GM23248 (cell line): ENCODE results near the gene FGD5. TPM values are rescaled to one million over a fixed set of nuclear protein-coding genes. Genes with fewer than 3 reads are reported as not detected.

ENCODE experiments used
- DNase-seq: peaks from one replicate; pipeline ENCODE4 v3.0.0-alpha.2; 2015
- H2AFZ ChIP-seq: fragments of 200-600 bp; sonication (generic); 2 replicates; pipeline ENCODE4 v1.6.1; 2016; ENCODE audit warnings: antibody characterized with exemption
- H3F3A ChIP-seq: fragments of 200-600 bp; sonication (generic); 2 replicates; pipeline ENCODE4 v1.6.1; 2016; ENCODE audit warnings: mild to moderate bottlenecking, antibody characterized with exemption, mixed run types; ENCODE audit not compliant: insufficient read depth
- H3K27ac ChIP-seq: fragments of 200-600 bp; sonication (generic); 2 replicates; pipeline ENCODE4 v1.5.1; 2016; ENCODE audit warnings: mild to moderate bottlenecking
- H3K27me3 ChIP-seq: fragments of 200-600 bp; sonication (generic); replicated peaks from 2 replicates; pipeline ENCODE4 v1.6.1; 2016; ENCODE audit warnings: mild to moderate bottlenecking; ENCODE audit not compliant: insufficient read depth
- H3K36me3 ChIP-seq: fragments of 200-600 bp; sonication (generic); 2 replicates; pipeline ENCODE4 v1.6.1; 2016; ENCODE audit warnings: low read depth, mild to moderate bottlenecking
- H3K4me1 ChIP-seq: fragments of 200-600 bp; sonication (generic); 2 replicates; pipeline ENCODE4 v1.6.1; 2016; ENCODE audit warnings: mild to moderate bottlenecking; ENCODE audit not compliant: insufficient read depth
- H3K4me2 ChIP-seq: fragments of 200-600 bp; sonication (generic); one replicate; pipeline ENCODE4 v1.6.1; 2016; ENCODE audit warnings: mild to moderate bottlenecking; ENCODE audit not compliant: unreplicated experiment
- H3K4me3 ChIP-seq: fragments of 200-600 bp; sonication (generic); 2 replicates; pipeline ENCODE4 v1.5.1; 2016; ENCODE audit warnings: mild to moderate bottlenecking
- H3K79me2 ChIP-seq: fragments of 200-600 bp; sonication (generic); 2 replicates; pipeline ENCODE4 v1.6.1; 2016; ENCODE audit warnings: mild to moderate bottlenecking; ENCODE audit not compliant: insufficient read depth
- H3K9ac ChIP-seq: fragments of 200-600 bp; sonication (generic); 2 replicates; pipeline ENCODE4 v1.6.1; 2016; ENCODE audit warnings: mild to moderate bottlenecking
- H3K9me2 ChIP-seq: fragments of 200-600 bp; sonication (generic); 2 replicates; pipeline ENCODE4 v1.6.1; 2016; ENCODE audit warnings: mixed run types, mild to moderate bottlenecking, moderate library complexity; ENCODE audit not compliant: insufficient read depth
- H3K9me3 ChIP-seq: fragments of 200-600 bp; sonication (generic); one replicate; pipeline ENCODE4 v1.6.1; 2017; ENCODE audit warnings: low read depth
- H4K20me1 ChIP-seq: fragments of 200-600 bp; sonication (generic); 2 replicates; pipeline ENCODE4 v1.6.0; 2016; ENCODE audit not compliant: insufficient read depth
- EZH2 ChIP-seq: fragments of 200-600 bp; sonication (generic); IDR thresholded peaks from 2 replicates; pipeline ENCODE4 v1.6.1; 2018; ENCODE audit warnings: antibody characterized with exemption, mild to moderate bottlenecking; ENCODE audit not compliant: insufficient read depth, poor library complexity, severe bottlenecking
- EZH2phosphoT487 ChIP-seq: fragments of 200-600 bp; sonication (generic); IDR thresholded peaks from 2 replicates; pipeline ENCODE4 v1.6.1; 2018; ENCODE audit warnings: antibody characterized with exemption, moderate library complexity, mild to moderate bottlenecking, low read depth; ENCODE audit not compliant: insufficient read depth
- whole genome bisulfite sequencing, 2 experiments: methylation state at CpG; one replicate each; pipeline ENCODE4 v1.1.6; 2015 to 2017; ENCODE audit warnings: low lambda C conversion rate in 2 of 2, low coverage in 1 of 2; ENCODE audit errors: missing lambda C conversion rate in 2 of 2; 5-methylcytosine and 5-hydroxymethylcytosine counted together
- in situ Hi-C: fragments of 300-500 bp; cut with MboI; formaldehyde crosslinking; loops from 2 replicates; pipeline ENCODE4 v1.15.0; 2020
- polyA plus RNA-seq: library from polyadenylated mRNA; unstranded; fragments of >200 nt; fragmentation: Nextera tagmentation; extraction: Ambion mirVana; gene quantifications from 2 replicates; pipeline ENCODE4 v1.2.1, GENCODE V29; 2016
- total RNA-seq: library from RNA; depleted of rRNA; stranded (reverse); fragments of >200 nt; shearing (Covaris generic); gene quantifications from 2 replicates; pipeline ENCODE4 v1.2.3, GENCODE V29; 2014

Gene FGD5
- total and polyA plus RNA-seq, 2 experiments from 2014 or later = not detected

DNA sequence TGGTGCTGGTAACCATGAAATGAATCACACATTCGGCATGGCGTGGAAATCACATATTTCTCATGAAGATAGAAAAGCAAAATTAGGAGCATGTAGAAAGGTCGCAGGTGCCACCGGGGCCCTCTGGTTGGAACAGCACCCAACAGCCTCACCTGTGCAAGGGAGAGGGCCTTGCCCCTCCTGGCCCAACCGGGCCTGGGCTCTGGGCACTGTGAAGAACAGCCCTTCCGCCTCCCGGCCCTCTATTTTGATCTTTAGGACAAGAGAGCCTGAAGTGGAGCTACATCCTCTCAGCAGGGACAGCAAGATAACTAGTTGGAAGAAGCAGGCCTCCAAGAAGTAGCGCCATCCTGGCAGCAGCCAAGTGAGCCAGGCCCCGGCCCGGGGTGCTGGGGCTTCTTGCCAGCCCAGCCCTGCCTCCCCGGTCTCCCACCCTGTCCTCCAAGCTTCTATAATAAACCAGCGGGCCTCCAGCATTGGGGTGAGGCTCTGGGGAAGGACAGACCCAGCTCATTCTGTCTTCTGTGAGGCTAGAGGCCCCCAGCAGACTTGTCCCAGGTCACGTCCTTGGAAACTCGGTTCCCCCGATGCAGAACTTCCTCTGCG is 46.1 kb upstream of the FGD5 start:
- Histone ChIP-seq H2AFZ (no peak overlapping the region), H3K27ac (no peak overlapping the region), H3K4me3 (no peak overlapping the region), H3K9me3 (no peaks in the 10 kb centered on the region), H4K20me1 (no peaks in the 10 kb centered on the region), H3K4me2 (no peak overlapping the region), H3K79me2 (no peaks in the 10 kb centered on the region), H3K4me1 (no peaks in the 10 kb centered on the region), H3K27me3 (no peaks in the 10 kb centered on the region; the same call in 1 of the 2 replicates), H3K36me3 (no peaks in the 10 kb centered on the region), H3K9me2 (no peaks in the 10 kb centered on the region), H3K9ac (no peak overlapping the region), H3F3A (no peaks in the 10 kb centered on the region)
- in situ Hi-C loops = no loop called here
- TF ChIP-seq EZH2 = no peak
- no peak for TF ChIP-seq EZH2phosphoT487
- 62 to 70% methylated on average over 16 of the region's 16 CpGs for WGBS, 2 experiments
- no peak for DNase-seq

DNA sequence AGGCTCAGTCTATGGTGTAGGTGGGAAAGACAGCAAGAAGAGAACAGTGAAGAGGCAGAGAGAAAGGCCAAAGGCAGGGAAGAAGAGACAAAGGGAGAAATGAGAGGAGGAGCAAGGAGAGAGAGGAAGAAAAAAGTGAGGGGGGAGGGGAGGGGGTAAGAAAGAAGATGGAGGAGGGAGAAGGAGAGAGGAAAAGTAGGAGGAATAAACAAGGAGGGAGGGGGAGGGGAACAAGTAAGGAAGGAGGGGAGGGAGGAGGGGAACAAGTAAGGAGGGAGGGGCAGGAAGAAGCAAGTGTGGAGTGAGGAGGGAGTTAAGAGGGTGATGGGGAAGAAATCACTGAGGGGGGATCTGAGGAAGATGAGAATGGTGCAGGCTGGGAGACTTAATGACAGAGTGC is 45.5 kb upstream of the FGD5 start:
- DNase-seq = no peak
- no peak overlapping the region for H3K4me3 ChIP-seq
- in situ Hi-C loops = no loop called here
- H3K36me3 ChIP-seq = no peaks in the 10 kb centered on the region
- H3K4me2 ChIP-seq = no peak overlapping the region
- H3K27ac ChIP-seq = no peak overlapping the region
- H4K20me1 ChIP-seq = no peaks in the 10 kb centered on the region
- no peaks in the 10 kb centered on the region for H3K4me1 ChIP-seq
- H3F3A ChIP-seq = no peaks in the 10 kb centered on the region
- no peak overlapping the region for H2AFZ ChIP-seq
- H3K9me3 ChIP-seq = no peaks in the 10 kb centered on the region
- H3K79me2 ChIP-seq = no peaks in the 10 kb centered on the region
- no peak overlapping the region for H3K9ac ChIP-seq
- no peaks in the 10 kb centered on the region for H3K9me2 ChIP-seq
- no peaks in the 10 kb centered on the region; the same call in 1 of the 2 replicates for H3K27me3 ChIP-seq
- TF ChIP-seq EZH2 = no peak
- TF ChIP-seq EZH2phosphoT487 = no peak

DNA sequence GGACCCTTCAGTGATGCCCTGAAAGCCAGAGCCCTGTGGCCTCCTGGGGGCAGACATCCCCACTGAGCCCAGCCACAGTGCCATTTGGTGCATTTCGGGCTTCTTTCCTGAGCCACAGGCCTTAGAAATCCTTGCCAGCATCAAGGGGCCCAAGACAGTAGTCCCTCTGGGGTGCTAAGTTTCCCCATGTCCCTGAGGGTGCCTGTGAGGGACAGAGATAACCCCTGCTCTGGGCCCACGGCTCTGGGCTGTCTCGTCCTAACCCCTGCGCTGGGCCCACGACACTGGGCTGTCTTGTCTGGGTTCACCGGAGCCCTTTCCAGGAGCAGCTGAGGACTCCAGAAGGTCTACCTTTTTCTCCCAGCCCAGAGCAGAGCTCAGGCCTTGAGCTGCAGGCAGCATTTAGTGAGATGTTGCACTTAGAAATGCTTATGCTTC is 45.1 kb upstream of the FGD5 start:
- no peaks in the 10 kb centered on the region for H3K9me2 ChIP-seq
- WGBS, 2 experiments = 67 to 80% methylated on average over 6 of the region's 6 CpGs
- no peaks in the 10 kb centered on the region for H3K4me1 ChIP-seq
- no peaks in the 10 kb centered on the region for H3K79me2 ChIP-seq
- TF ChIP-seq EZH2phosphoT487 = no peak
- no peak for TF ChIP-seq EZH2
- no peaks in the 10 kb centered on the region for H3K36me3 ChIP-seq
- no peaks in the 10 kb centered on the region for H4K20me1 ChIP-seq
- no peak overlapping the region for H3K4me2 ChIP-seq
- H3K9ac ChIP-seq = no peak overlapping the region
- in situ Hi-C loops = no loop called here
- H3K9me3 ChIP-seq = no peaks in the 10 kb centered on the region
- no peak overlapping the region for H3K4me3 ChIP-seq
- DNase-seq = no peak
- no peaks in the 10 kb centered on the region for H3K27me3 ChIP-seq
- no peaks in the 10 kb centered on the region for H3F3A ChIP-seq
- no peak overlapping the region for H2AFZ ChIP-seq
- H3K27ac ChIP-seq = no peak overlapping the region

DNA sequence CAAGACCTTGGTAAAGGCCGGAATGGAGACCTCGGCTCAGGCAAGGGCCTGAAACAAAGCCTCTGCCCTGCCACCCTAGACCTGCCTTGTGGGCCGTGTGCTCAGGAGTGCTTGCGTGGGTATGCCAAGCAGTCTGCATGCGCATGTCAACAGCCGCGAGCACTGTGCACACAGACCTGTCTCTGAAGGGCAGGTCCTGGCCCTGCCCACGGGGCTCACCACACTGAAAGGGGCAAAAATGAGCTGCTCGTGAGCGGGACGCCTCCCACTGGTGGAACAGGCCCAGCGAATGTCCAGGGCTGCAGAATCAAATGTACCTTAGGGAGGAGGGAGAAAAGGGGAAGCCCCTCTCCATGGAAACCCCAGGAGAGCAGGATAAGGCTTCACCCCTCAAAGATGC is 44.3 kb upstream of the FGD5 start:
- H4K20me1 ChIP-seq = no peaks in the 10 kb centered on the region
- H3K4me2 ChIP-seq = no peak overlapping the region
- H3K27ac ChIP-seq = no peak overlapping the region
- no peak overlapping the region for H2AFZ ChIP-seq
- H3K36me3 ChIP-seq = no peaks in the 10 kb centered on the region
- no peak overlapping the region for H3K4me3 ChIP-seq
- no peak for TF ChIP-seq EZH2phosphoT487
- TF ChIP-seq EZH2 = no peak
- H3K27me3 ChIP-seq = no peaks in the 10 kb centered on the region
- H3K4me1 ChIP-seq = no peaks in the 10 kb centered on the region
- in situ Hi-C loops = no loop called here
- no peak overlapping the region for H3K9ac ChIP-seq
- H3F3A ChIP-seq = no peaks in the 10 kb centered on the region
- no peaks in the 10 kb centered on the region for H3K9me2 ChIP-seq
- DNase-seq = no peak
- peaks cover 5% of the 10 kb centered on the region for H3K9me3 ChIP-seq
- H3K79me2 ChIP-seq = no peaks in the 10 kb centered on the region
- 73 to 85% methylated on average over 12 of the region's 12 CpGs for WGBS, 2 experiments

DNA sequence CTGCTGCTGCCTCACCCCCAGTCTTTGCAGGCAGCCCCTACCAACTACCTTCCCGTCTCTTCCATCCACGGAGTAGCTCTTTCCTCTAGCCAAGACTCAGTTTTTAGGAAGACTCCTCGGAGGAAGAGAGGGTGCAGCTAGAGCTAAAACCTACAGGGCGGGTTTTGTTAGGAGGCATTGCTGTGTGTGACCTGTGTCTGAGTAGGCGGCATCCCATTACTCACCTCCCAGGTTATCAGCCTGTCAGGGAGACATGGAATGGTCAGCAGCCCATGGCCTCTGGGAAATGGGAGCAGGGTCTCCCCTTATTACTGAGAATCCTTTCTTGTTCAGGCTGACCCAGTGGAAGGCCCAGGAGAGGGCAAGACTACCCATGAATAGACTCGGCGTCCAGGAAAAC is 43.8 kb upstream of the FGD5 start:
- no peak overlapping the region for H3K9ac ChIP-seq
- 60 to 65% methylated on average over 7 of the region's 7 CpGs for WGBS, 2 experiments
- DNase-seq = no peak
- TF ChIP-seq EZH2phosphoT487 = no peak
- TF ChIP-seq EZH2 = no peak
- H3K27ac ChIP-seq = no peak overlapping the region
- H3K9me3 ChIP-seq = peaks cover 5% of the 10 kb centered on the region
- in situ Hi-C loops = no loop called here
- no peaks in the 10 kb centered on the region for H4K20me1 ChIP-seq
- no peaks in the 10 kb centered on the region for H3K36me3 ChIP-seq
- H3K4me2 ChIP-seq = no peak overlapping the region
- no peaks in the 10 kb centered on the region for H3K79me2 ChIP-seq
- no peaks in the 10 kb centered on the region for H3K9me2 ChIP-seq
- no peaks in the 10 kb centered on the region for H3K4me1 ChIP-seq
- no peak overlapping the region for H2AFZ ChIP-seq
- H3K27me3 ChIP-seq = no peaks in the 10 kb centered on the region
- no peak overlapping the region for H3K4me3 ChIP-seq
- no peaks in the 10 kb centered on the region for H3F3A ChIP-seq
